SHP77 (cell line): Measurements from ENCODE around the gene ARHGDIB.

Experiments used
- DNase-seq, 2 experiments: peaks; one replicate each; lab custom pipeline; 2025; lab: John Stamatoyannopoulos, UW

Gene ARHGDIB

GRCh38 chr12:14930299-14930698 lies 31.1 kb downstream of the ARHGDIB start:
- DNase-seq, result no peak

- no peak for DNase-seq
These were observed 32.5 kb downstream of the ARHGDIB start for GRCh38 chr12:14928931-14929330.

GRCh38 chr12:14927267-14927666 lies 34.1 kb downstream of the ARHGDIB start:
- no peak for DNase-seq

GRCh38 chr12:14924541-14924940 lies 36.9 kb downstream of the ARHGDIB start:
- no peak for DNase-seq

GRCh38 chr12:14923944-14924343 lies 37.5 kb downstream of the ARHGDIB start:
- DNase-seq, result no peak

GRCh38 chr12:14921218-14921617 lies 40.2 kb downstream of the ARHGDIB start:
- DNase-seq, result no peak

GRCh38 chr12:14920475-14921126 lies 40.8 kb downstream of the ARHGDIB start:
- no peak for DNase-seq

- no peak for DNase-seq
These were observed 41.9 kb downstream of the ARHGDIB start for GRCh38 chr12:14919455-14919854.

- DNase-seq, result no peak
These were observed 45.7 kb downstream of the ARHGDIB start for GRCh38 chr12:14915736-14916135.

- no peak for DNase-seq
These were observed 48.0 kb downstream of the ARHGDIB start for GRCh38 chr12:14913381-14913781.

GRCh38 chr12:14911131-14911530 lies 50.3 kb downstream of the ARHGDIB start:
- DNase-seq, result no peak

GRCh38 chr12:14910090-14910915 lies 51.1 kb downstream of the ARHGDIB start:
- DNase-seq, result no peak

- no peak for DNase-seq
These were observed 53.4 kb downstream of the ARHGDIB start for GRCh38 chr12:14907953-14908352.

GRCh38 chr12:14906114-14906513 lies 55.3 kb downstream of the ARHGDIB start:
- no peak for DNase-seq

GRCh38 chr12:14905269-14906004 lies 56.0 kb downstream of the ARHGDIB start:
- no peak for DNase-seq

GRCh38 chr12:14904854-14905253 lies 56.5 kb downstream of the ARHGDIB start:
- no peak for DNase-seq

- DNase-seq, result no peak
These were observed 57.9 kb downstream of the ARHGDIB start for GRCh38 chr12:14903386-14904098.

- no peak for DNase-seq
These were observed 58.9 kb downstream of the ARHGDIB start for GRCh38 chr12:14902465-14902864.

- no peak for DNase-seq
These were observed 60.2 kb downstream of the ARHGDIB start for GRCh38 chr12:14901228-14901562.

GRCh38 chr12:14900521-14901227 lies 60.7 kb downstream of the ARHGDIB start:
- no peak for DNase-seq

- no peak for DNase-seq
These were observed 64.8 kb downstream of the ARHGDIB start for GRCh38 chr12:14896521-14897169.
